GM19351 (cell line): Measurements from ENCODE around the gene IRAK3.

ENCODE experiments used
- ATAC-seq: cut with Tn5 transposase; IDR thresholded peaks from one replicate; pipeline ENCODE4 v1.9.1; 2021; ENCODE audit warnings: mild to moderate bottlenecking, moderate library complexity; ENCODE audit not compliant: unreplicated experiment

Gene IRAK3

GRCh38 chr12:66188584-66189485, at the start of gene IRAK3:
Gene IRAK3, plus strand, starts transcription at chr12:66189214. Its CDS starts 86 bp downstream, at chr12:66189300.
- ATAC-seq, result peak; percentile 48

- no peak for ATAC-seq
These were observed 49.7 kb upstream of the IRAK3 start for GRCh38 chr12:66139328-66139727.

- no peak for ATAC-seq
These were observed 48.3 kb upstream of the IRAK3 start for GRCh38 chr12:66140731-66141130.

GRCh38 chr12:66141299-66141698, 47.7 kb upstream of the IRAK3 start:
- no peak for ATAC-seq

- no peak for ATAC-seq
These were observed 46.2 kb upstream of the IRAK3 start for GRCh38 chr12:66142826-66143225.

GRCh38 chr12:66143868-66144267, 45.1 kb upstream of the IRAK3 start:
- no peak for ATAC-seq

- ATAC-seq, result no peak
These were observed 43.9 kb upstream of the IRAK3 start for GRCh38 chr12:66144791-66145754.

GRCh38 chr12:66149702-66150398, 39.2 kb upstream of the IRAK3 start:
- no peak for ATAC-seq

- no peak for ATAC-seq
These were observed 36.3 kb upstream of the IRAK3 start for GRCh38 chr12:66152732-66153131.

- ATAC-seq, result no peak
These were observed 34.2 kb upstream of the IRAK3 start for GRCh38 chr12:66154776-66155175.

- ATAC-seq, result no peak
These were observed 32.4 kb upstream of the IRAK3 start for GRCh38 chr12:66156654-66157053.

GRCh38 chr12:66159123-66159522, 29.9 kb upstream of the IRAK3 start:
- no peak for ATAC-seq

- ATAC-seq, result no peak
These were observed 28.3 kb upstream of the IRAK3 start for GRCh38 chr12:66160704-66161103.

- no peak for ATAC-seq
These were observed 26.3 kb upstream of the IRAK3 start for GRCh38 chr12:66162701-66163100.

GRCh38 chr12:66163289-66163688, 25.7 kb upstream of the IRAK3 start:
- ATAC-seq, result no peak

GRCh38 chr12:66164349-66164821, 24.6 kb upstream of the IRAK3 start:
- ATAC-seq, result no peak

GRCh38 chr12:66165141-66165540, 23.9 kb upstream of the IRAK3 start:
- no peak for ATAC-seq

GRCh38 chr12:66166561-66166960, 22.5 kb upstream of the IRAK3 start:
- no peak for ATAC-seq

- no peak for ATAC-seq
These were observed 20.6 kb upstream of the IRAK3 start for GRCh38 chr12:66168410-66168809.

GRCh38 chr12:66169221-66170170, 19.5 kb upstream of the IRAK3 start, which contains the start of gene TMBIM4:
Gene TMBIM4, minus strand, starts transcription at chr12:66169996. Its CDS starts 45 bp downstream, at chr12:66169951.
- peak; percentile 76 for ATAC-seq
